SH-SY5Y (cell line): ENCODE data around the gene CMC2.

Source experiments
- GATA2 ChIP-seq: IDR thresholded peaks from 2 replicates; pipeline ENCODE4 v1.6.1; 2011; ENCODE audit warnings: mild to moderate bottlenecking, low read depth, low read length
- GATA3 ChIP-seq: IDR thresholded peaks from 2 replicates; pipeline ENCODE4 v1.6.1; 2011; ENCODE audit warnings: low read depth, mild to moderate bottlenecking, low read length, moderate library complexity

GRCh38 chr16:80989801-80990200, 16.9 kb downstream of the CMC2 start:
- TF ChIP-seq GATA2: no peak
- no peak for TF ChIP-seq GATA3
